ENCODE data around the gene PLA2G15.

Gene PLA2G15

DNA sequence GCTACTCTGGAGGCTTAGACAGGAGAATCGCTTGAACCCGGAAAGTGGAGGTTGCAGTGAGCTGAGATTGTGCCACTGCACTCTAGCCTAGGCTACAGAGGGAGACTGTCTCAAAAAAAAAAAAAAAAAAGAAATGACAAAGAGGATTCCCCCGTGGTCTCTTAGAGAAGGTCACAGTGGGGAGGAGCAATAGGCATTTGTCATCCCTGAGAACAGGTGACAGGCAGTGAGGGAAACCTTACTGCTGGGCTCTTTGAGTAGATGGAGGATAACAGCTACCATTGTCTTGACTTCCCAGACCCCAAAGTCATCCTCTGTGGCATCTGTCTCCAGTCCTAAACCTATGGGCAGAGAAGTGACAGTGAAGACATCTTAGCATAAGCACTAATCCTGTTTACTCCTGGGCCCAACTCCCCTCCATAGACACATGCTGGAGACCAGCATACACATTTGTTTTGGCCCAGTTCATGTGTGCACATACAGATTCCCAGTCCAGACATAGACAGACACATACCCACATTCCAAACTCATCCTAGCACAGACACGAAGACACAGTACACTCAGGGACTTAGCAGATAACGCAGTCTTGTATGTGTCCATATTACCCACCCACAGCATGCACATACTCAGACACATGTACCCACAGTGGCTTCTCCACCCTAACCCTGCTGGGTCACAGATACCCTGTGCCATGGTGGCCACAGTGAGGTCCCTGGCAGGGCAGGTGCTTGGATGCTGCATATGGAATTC lies 11.9 kb upstream of the PLA2G15 start:
- DNase-seq (ENCODE audit: low read depth, low spot score) = no peak

DNA sequence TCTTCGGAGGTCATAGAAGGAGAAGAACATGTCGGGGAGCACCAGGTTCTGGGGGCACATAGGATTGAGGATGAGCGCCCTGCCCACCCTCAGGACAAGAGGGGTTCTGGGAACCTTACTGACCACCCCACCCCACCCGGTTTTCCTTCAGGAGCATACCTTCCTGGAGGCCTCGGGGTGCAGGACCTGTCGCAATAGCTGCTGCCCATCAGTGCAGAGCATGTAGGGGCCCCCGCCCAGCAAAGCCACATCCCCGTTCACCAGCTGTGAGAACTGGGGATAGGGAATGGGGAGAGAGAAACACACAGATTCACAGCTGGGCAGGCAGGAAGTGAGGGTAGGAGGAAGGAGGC lies 11.4 kb upstream of the PLA2G15 start:
- DNase-seq (ENCODE audit: low read depth, low spot score) = no peak

DNA sequence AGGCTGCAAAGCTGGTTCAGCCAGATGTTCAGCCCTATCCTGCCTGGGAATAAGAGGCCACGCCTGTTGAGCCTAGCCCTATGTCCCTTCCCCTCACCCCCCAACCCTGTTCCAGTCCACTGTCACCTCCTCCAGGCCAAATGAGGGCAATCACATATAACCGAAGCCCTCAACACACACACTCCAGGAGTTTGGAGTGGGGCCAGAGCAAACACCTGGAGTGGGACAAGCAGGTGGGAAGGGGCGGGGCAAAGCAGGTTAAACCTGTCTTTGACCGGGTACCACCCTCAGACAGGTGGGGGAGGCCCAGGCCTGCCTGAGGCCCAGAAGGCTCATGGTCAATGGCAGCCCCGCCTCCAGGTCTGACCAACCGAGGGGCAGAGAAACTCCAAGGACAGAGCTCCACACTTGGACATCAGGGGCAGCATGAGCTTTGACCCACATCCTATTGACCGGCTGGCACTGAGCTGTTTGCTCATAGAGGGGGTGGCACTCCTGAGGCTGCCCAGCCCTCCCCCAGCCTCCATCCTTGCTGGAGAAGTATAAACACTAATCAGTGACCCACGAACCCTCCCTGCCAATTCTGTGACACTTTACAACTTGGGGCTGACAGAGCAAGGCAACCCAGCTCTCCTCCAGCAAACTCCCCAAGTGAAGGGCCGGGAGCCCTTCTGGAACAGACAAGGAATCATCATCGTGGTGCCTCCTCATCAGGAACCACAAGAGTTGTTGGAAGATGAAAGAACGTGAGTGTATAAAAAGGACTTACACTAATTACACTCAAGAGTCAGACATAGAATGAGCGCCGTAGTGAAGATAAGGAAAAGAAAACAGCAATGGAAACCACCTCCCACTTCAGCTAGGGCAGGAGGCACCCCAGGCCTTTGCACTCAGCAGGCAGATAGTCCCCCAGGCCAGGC lies 10.7 kb upstream of the PLA2G15 start:
- no peak for DNase-seq (ENCODE audit: low read depth, low spot score)

DNA sequence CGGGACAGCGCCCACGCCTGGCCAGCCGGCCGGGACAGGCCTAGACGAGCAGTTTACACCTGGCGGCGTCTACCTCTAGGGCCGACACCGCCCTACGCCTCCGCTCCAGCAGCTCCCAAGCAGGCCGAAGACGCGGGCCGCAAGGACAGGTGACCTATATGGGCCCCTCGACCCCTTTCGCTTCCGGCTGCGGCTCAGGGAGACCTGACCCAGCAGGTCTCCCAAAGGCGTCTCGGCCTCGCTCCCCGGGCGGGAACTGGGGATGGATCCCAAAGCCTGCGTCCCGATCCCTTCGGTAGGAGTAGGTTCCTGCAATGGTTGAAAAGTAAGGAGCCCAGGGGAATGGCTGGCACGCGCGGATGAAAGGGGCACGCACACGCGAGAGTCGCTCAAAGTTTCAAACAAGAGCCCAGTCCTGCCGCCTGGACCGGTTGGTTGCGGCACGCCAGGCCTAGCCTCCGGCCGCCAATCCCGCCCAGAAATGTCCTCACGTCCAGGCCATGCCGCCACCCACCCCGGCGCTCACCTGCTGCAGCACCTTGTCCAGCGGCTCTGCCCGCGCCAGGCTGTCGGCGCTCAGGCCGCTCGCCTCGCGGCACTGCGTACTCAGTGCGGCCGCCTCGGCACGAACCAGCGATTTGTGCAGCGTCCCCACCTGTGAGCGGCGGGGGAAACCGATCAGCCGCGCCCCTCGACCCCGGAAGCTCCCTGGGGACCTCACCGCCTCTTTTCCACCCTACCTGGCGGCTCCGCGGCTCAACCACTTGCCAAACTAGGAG lies 9.9 kb upstream of the PLA2G15 start:
- DNase-seq (ENCODE audit: low read depth, low spot score) = no peak

DNA sequence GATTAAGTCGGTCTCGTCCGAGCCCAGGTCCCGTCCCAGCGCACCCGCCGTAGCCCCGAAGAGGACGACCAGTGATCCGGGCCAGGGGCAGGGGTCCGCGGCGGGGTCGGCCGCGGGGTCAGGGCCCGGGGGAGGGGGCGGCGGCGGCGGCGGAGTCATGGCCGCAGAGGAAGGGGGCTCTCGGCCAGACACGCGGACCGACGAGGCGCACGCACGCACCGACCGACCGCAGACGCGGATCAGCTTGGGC lies 9.4 kb upstream of the PLA2G15 start, which contains the start of gene ESRP2:
Gene ESRP2 (minus strand): TSS at position 241 of the 250 bp plus-strand sequence. CDS start 82 bp downstream, at position 159.
- no peak for DNase-seq (ENCODE audit: low read depth, low spot score)

DNA sequence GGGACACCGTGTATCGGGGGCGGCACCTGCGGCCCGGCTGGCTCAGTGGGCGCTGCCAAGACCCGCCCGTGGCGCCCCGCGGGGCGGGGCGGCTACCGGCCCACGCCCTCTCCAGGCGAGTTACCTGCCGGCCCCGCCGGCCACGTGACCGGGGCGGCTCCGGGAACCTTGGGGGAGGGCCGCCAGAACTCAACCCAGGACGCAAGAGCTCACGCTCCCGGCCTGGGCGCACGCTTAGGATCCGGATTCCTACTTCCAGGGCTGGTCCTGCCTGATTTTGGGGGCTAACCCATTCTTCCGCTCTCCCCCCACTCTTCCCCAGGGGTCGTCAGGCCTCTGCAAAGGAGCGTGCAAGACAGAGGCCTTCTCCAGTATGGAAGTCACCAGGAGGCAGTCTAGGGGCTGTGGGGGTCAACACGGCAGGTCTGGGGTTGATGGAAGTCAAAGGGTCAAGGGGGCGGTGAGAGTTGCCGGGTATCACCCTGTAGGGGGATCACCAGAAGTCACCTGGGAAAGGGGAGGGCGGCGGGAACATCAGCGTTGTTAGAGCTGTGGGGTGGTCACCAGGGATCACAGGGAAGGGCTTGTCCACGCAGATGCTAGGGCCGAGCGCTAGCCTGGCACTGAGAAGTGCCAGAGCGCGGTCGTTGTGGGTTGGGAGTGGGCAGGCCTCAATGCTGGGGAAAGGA lies 8.9 kb upstream of the PLA2G15 start:
- DNase-seq (ENCODE audit: low read depth, low spot score) = no peak

DNA sequence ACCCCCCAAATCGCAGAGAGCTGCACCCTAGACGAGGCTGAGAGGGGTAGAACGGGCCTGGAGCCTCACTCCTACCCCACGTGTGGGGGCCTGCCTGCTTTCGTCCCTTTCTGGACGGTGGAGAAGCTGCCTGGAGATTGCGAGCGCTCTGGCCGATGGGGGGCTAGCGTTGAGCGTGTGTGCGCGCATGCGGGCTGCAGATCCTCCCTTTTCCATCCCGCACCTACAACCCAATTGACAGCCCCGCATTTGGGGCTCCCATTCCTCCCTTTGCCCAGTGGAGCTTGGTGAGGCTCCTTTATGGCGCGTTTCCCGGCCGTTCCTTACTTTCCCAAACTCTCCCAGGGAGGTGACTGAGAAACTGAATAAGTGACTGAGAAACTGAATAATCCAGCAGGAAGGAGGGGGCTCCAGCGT lies 8.3 kb upstream of the PLA2G15 start:
- DNase-seq (ENCODE audit: low read depth, low spot score) = no peak

DNA sequence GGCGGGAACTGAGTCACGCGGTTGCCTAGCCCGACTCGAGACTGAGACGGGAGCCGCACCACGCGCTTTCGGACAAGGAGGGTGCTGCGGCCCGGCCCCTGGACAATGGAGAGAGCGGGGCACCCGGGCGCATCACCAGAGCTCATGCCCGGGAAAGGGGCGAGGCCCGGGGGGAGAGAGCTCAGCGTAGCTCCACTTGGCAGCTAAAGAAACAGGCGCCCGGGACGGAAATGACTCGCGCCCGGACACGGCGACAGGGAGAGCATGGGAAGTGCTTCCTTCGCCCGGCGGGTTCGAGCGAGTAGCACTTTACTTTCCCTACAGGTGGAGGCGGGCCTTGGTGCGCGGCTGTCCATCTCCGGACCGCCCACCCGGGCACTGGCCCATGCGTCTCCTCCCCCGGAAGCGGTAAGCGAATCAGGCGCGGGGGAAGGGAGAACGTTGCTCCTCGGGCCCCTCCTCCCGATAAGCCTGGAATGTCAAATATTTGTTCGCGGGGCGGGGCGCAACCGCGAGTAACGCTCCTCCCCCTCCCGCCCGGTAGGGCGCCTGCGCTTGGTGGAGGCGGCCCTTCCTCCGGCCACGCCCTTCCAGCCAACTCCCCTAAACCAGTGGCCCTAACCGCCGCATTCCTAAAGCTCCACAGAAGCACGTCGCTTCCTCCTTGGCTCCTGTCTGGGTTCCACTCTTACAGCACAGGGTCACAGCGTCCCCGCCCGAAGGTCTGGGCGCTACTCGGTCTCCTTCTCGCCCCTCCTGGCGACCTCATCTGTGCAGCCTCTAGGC lies 7.7 kb upstream of the PLA2G15 start:
- DNase-seq (ENCODE audit: low read depth, low spot score) = peak; percentile 84

DNA sequence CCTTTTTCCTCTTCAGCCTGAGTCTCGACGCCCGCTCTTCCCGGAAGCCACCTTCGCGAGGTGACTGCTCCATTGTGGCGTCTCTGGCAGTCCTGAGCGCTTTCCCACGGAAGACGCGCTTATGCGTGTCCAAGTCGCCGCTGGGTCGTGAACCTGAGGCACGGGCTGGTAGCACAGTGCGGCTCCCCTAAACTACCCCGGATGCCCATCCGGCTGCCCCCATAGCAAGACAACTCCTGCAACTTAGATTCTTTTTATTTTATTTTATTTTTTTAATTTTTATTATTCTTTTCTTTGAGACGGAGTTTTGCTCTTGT lies 7.2 kb upstream of the PLA2G15 start:
- DNase-seq (ENCODE audit: low read depth, low spot score) = no peak

DNA sequence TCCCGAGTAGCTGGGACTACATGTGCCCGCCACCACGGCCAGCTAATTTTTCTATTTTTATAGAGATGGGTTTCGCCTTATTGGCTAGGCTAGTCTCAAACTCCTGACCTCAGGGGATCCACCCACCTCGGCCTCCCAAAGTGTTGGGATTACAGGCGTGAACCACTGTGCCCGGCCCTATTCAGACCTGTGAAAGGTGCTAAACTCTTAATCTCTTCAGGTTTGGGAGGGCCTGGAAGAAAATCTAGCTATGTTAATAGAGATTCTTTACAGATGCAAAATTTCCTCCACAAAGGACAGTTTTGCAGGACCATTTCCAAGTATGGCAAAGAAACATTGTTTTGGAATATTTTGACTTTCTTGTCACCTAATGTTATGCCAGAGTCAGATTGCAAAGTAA lies 3.1 kb upstream of the PLA2G15 start:
- DNase-seq (ENCODE audit: low read depth, low spot score) = no peak

DNA sequence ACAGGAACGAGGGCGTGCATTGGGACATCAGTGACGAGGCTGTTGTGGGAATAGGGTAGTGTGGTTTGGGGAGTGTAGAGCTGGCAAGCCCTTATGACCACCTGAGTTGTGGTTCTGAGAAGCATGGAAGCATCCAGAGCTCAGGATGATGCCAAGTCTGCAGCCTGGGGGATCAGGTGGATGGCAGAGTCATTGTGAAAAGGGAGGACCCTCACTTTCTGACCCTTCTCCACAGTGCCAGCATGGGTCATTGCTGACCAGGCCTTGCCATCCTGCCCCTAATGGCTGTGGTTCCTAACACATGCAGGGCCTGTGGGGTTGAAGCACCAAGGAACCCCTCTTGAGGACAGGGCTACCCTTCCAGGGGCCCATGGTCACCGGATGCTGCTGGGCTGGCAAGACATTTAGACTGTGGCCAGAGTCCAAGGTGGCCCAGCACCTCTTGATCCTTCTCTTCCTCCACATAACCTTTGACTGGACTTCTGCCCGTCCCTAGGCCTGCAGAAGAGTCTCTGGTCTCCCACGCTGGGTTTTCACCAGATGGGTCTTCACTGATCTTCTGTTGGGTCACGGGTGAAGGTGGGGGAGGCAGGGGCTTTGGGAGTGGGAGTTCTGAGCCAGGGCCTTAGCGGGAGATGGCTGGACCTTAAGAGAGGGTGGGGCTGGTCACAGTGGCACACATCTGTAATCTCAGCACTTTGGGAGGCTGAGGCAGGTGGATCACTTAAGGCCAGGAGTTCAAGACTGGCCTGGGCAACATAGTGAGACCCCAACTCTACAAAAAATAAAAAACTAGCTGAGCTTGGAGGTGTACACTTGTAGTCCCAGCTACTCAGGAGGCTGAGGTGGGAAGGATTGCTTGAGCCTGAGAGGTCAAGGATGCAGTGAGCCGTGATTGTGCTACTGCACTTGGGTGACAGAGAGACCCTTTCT lies 2.0 kb upstream of the PLA2G15 start:
- DNase-seq (ENCODE audit: low read depth, low spot score) = no peak

DNA sequence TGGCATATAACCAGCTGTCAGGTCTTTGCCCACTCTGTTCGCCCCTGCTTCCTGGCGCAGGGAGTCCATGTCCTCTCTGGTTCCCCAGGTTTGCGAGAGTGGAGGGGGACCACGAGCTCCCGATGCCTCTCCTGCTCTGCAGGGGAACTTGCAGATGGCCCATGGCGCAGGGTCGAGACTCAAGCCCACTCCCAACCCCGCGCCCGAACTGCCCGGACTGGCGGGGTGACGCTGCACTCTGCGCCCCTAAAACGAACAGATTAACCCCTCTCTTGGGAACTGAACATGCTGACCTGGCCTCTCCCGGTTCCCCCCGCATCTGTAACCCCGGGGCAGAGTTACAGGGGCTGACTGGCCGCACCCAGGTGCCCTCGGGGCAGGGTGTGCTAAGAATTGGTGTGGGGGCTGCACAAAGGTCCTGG lies 681 bp upstream of the PLA2G15 start:
- DNase-seq (ENCODE audit: low read depth, low spot score) = no peak

DNA sequence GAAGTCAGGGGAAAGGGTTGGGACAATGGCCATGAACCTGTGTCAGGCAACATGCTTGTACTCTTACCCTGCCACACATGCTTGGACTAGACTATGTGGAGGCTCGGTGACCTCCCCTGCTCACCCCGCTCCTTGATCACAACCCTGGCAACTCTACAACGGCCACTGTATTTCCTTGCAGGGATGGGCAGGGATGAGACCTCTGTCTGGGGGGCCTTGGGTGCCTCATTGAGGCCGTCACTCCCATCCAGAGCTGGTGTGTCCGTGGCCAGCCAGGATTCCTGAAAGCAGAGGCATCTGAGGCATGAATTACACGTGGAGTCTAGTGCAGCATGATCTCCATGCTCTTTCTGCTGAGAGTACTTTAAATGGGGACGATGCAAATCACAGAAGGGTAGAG lies 948 bp downstream of the PLA2G15 start:
- no peak for DNase-seq (ENCODE audit: low read depth, low spot score)

DNA sequence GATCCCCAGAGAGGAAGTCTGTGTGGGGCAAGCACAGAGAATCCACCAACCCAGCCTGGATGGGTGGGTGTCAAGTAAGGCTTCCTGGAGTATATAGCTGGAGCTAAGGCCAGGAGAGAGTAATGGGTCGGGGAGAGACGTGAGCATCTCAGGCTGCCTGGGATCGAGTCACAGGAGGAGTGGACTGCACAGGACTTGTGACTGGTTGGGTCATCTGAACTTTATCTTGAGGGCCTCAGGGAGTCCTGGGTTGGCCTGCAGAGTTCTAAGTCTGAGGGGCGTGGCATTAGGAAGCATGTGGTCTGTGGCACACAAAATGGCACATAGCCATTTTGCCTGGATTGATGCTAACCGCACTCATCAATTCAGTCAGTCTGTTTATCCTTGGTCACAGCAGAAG lies 1.5 kb downstream of the PLA2G15 start:
- DNase-seq (ENCODE audit: low read depth, low spot score) = no peak

DNA sequence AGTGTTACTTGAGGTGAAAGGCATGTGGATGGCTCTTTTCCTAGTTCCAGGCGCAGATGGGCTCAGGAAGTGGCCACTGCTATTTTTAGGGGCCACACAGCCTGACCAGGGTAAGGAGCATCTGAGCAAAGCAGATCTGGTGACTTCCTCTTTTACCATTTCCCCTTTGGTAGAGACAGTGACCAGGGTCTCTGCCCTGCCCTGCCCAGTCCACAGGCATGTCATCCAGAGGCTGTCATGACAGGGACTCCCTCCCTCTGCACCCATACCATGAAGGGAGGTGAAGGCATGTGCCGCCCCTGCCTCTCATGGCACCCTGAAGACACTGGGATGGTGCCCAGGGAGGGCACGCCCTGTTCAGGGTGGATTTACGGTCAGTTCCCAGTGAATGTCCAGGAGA lies 2.2 kb downstream of the PLA2G15 start:
- no peak for DNase-seq (ENCODE audit: low read depth, low spot score)

DNA sequence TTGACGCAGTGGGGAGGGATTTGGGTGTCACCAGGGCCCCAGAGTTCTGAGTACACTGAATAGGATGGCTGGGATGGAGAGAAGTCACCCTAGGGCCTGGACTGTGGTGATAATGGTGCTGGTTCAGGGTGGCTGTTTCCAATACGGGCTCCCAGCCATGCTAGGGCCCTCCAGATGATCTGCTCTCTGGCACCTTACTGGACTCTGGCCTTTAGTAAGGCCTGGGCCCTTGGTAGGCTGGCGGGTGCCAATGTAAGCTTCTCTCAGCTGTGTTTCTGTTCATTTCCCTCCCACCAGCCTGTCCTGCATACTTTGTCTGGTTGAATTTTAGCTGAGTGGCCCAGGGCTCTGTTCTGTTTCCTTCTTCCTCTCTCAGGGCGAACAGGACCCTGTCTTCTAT lies 2.8 kb downstream of the PLA2G15 start:
- DNase-seq (ENCODE audit: low read depth, low spot score) = no peak

DNA sequence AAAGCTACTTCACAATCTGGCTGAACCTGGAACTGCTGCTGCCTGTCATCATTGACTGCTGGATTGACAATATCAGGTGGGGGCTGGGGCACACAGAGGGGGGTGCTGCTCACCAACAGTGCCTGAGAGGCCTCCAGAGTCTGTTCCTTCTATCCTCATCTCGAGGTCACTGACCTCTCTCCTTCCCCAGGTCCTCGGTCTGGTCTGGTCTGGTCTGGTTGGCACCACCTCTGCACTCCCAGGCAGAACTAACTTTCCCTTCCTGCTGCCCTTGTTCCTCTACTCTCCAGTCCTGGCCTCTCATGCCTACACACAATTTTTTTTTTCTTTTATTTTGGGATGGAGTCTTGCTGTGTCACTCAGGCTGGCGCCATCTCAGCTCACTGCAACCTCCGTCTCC lies 4.2 kb downstream of the PLA2G15 start:
- no peak for DNase-seq (ENCODE audit: low read depth, low spot score)

DNA sequence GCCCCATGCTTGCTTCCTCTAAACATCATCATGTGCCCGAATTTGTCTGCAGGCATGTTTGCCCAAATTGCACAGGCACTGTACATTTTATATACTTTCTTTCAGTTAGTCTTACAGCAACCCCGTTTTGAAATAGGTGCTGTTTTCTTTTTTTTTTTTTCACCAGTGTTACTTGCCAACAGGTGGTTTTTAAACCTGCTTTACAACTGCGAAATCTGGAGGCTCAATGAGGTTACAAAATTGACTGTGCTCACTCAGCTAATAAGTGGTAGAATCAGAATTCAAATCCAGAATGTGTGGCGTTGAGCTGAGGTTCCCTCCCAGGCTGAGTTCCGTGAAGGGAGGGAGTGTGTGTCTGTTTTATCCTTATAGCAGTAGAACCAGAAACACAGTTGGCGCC lies 5.8 kb downstream of the PLA2G15 start:
- DNase-seq (ENCODE audit: low read depth, low spot score) = no peak

DNA sequence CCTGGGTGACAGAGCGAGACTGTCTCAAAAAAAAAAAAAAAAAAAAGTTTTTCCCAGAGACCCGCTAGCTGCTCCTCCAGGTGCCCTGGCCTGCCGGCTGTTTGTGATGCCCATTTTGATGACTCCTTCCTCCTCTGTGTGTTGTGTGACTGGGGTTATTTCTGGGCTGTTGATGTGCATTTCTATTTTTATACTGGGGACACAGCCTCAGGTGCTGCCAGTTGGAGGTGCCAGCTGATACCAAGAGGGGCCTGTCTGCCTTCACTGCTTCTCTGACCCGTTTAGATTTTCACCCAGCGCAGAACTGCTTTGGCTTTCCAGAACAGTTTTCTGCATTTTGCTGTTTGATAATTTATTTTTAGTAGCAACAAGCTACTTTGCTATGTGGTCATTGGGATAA lies 6.7 kb downstream of the PLA2G15 start:
- no peak for DNase-seq (ENCODE audit: low read depth, low spot score)

DNA sequence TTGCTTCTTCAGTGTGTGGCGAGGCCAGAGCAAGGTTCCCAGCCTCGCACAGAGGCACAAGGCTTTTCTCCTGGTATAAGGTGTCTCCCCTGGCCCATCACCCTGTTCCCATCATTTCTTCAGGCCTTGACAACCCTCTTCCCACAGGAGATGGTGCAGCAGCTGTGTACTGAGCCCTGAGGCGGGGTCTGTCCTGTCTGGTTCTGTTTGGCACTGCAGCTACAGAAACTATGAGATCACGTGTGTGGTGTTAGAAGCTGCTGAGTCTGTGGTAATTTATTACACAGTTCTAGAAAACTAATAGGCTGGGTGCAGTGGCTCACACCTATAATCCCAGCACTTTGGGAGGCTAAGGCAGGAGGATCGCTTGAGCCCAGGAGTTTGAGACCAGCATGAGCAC lies 7.2 kb downstream of the PLA2G15 start:
- DNase-seq (ENCODE audit: low read depth, low spot score) = no peak

All from smooth muscle cell of the brain vasculature (primary cell).